Measurements from ENCODE around the gene ARHGEF11.

DNA sequence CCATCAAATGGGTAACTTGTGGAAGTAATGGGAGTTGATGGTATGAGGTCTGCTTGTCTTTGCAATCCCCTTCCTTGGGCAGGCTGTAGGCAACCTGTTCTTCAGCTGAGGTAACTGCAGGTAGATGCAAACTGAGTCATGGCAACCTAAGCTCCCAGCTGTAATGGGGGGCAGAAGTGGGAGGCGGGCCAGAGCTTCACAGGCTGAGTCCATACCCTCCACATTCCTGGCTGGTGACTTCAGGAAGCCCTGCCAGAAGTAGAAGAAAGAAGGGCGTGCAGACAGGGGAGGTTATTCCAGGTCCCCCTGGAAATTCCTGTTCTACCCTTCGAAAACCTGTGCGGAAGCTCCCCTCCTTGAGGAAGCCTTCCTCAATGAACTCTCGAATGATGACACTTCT, 44.9 kb downstream of the ARHGEF11 start:
- TF ChIP-seq, protein P1, sequence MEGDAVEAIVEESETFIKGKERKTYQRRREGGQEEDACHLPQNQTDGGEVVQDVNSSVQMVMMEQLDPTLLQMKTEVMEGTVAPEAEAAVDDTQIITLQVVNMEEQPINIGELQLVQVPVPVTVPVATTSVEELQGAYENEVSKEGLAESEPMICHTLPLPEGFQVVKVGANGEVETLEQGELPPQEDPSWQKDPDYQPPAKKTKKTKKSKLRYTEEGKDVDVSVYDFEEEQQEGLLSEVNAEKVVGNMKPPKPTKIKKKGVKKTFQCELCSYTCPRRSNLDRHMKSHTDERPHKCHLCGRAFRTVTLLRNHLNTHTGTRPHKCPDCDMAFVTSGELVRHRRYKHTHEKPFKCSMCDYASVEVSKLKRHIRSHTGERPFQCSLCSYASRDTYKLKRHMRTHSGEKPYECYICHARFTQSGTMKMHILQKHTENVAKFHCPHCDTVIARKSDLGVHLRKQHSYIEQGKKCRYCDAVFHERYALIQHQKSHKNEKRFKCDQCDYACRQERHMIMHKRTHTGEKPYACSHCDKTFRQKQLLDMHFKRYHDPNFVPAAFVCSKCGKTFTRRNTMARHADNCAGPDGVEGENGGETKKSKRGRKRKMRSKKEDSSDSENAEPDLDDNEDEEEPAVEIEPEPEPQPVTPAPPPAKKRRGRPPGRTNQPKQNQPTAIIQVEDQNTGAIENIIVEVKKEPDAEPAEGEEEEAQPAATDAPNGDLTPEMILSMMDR (IDR thresholded peaks at IDR 0.05): no peak
- TF ChIP-seq, protein P2, sequence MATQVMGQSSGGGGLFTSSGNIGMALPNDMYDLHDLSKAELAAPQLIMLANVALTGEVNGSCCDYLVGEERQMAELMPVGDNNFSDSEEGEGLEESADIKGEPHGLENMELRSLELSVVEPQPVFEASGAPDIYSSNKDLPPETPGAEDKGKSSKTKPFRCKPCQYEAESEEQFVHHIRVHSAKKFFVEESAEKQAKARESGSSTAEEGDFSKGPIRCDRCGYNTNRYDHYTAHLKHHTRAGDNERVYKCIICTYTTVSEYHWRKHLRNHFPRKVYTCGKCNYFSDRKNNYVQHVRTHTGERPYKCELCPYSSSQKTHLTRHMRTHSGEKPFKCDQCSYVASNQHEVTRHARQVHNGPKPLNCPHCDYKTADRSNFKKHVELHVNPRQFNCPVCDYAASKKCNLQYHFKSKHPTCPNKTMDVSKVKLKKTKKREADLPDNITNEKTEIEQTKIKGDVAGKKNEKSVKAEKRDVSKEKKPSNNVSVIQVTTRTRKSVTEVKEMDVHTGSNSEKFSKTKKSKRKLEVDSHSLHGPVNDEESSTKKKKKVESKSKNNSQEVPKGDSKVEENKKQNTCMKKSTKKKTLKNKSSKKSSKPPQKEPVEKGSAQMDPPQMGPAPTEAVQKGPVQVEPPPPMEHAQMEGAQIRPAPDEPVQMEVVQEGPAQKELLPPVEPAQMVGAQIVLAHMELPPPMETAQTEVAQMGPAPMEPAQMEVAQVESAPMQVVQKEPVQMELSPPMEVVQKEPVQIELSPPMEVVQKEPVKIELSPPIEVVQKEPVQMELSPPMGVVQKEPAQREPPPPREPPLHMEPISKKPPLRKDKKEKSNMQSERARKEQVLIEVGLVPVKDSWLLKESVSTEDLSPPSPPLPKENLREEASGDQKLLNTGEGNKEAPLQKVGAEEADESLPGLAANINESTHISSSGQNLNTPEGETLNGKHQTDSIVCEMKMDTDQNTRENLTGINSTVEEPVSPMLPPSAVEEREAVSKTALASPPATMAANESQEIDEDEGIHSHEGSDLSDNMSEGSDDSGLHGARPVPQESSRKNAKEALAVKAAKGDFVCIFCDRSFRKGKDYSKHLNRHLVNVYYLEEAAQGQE (IDR thresholded peaks at IDR 0.05; ENCODE audit: insufficient read depth in 1 of 2, low read depth in 2 of 2, low read length in 1 of 2): no peak
- TF ChIP-seq POLR2AphosphoS5 (IDR thresholded peaks at IDR 0.05; ENCODE audit: low read depth, low read length): no peak
